ENCODE data around the gene SLX1B.
"Not testable (repeated sequence)": the region's sequence is repeated elsewhere in the genome, so short reads cannot be mapped to it uniquely, and the experiment has no call there.

SLX1B gene

GRCh38 chr16:29454269-29454668, at the start of gene SLX1B, which contains the start of gene BOLA2:
Gene SLX1B (plus strand): TSS chr16:29454533.
Gene BOLA2 (minus strand): TSS chr16:29454351. CDS start chr16:29454253, 98 bp downstream.
- not testable (repeated sequence) for DNase-seq (ENCODE audit: low read depth); H3K4me3 ChIP-seq (ENCODE audit: low read depth, low read length)

- H3K4me3 ChIP-seq (ENCODE audit: low read depth, low read length) = not testable (repeated sequence)
- peak; percentile 10 for DNase-seq (ENCODE audit: low read depth)
Measured at GRCh38 chr16:29405249-29405648, 49.1 kb upstream of the SLX1B start.

DNA sequence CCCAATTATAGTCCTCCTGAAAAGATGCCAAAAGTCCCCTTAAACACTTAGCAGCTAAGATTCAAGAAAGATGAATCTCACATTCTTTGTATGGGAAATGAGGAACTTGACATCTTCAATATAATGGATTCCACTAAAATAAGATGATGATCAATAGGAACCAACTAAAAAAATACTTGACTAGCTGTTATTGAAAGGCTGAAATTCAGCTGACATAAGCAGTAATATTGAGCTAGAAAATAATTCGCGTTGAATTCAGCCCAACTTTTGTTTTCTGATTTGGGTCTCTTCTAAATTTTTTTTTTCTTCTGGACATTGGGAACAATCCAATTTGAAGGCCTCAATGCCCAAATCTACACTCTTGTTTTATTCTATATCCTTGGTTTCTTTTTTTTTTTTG, 30.7 kb upstream of the SLX1B start:
- not testable (repeated sequence) for DNase-seq (ENCODE audit: low read depth)

GRCh38 chr16:29425390-29425789, 28.9 kb upstream of the SLX1B start:
- H3K4me3 ChIP-seq (ENCODE audit: low read depth, low read length); DNase-seq (ENCODE audit: low read depth): not testable (repeated sequence)

More for the DNA sequence above, 30.7 kb upstream of the SLX1B start:
- H3K4me3 ChIP-seq (ENCODE audit: low read depth, low read length) = not testable (repeated sequence)

DNA sequence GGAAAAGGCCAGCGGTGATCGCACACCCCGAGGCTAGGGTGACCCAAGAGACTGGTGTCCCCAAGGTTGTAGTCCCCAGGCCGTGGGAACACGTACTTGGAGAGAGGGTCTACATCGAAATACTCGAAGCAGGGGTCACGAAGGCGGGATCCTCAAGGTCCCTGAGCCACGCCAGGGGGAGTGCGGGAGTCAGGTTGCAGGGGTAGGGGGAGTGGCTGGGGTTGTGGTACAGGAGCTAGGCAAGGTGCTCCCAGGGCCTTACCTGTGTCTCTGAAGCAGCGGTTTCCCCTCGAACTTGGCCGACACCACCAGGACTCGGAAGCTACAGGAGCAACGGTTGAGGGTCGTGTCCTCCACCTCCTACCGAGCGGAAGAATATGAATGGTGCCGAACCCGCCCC, 579 bp upstream of the SLX1B start:
- not testable (repeated sequence) for DNase-seq (ENCODE audit: low read depth); H3K4me3 ChIP-seq (ENCODE audit: low read depth, low read length)

DNA sequence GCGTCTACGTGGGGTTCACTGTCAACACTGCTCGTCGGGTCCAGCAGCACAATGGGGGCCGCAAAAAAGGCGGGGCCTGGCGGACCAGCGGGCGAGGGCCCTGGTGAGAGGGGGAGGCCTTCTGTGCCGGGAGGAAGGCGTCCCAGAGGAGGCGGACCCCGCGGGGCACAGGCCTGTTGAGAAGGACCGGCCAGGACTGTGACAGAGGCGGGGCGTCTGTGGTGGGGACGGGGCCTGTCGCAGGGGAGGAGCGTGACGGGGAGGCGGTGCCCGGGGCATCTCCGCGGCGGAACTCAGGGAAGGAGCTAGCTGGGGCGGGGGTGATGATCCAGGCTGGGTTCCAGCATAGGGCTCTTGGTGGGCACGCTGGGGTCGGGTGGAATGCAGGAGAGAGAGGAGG, 495 bp downstream of the SLX1B start:
- not testable (repeated sequence) for H3K4me3 ChIP-seq (ENCODE audit: low read depth, low read length); DNase-seq (ENCODE audit: low read depth)

DNA sequence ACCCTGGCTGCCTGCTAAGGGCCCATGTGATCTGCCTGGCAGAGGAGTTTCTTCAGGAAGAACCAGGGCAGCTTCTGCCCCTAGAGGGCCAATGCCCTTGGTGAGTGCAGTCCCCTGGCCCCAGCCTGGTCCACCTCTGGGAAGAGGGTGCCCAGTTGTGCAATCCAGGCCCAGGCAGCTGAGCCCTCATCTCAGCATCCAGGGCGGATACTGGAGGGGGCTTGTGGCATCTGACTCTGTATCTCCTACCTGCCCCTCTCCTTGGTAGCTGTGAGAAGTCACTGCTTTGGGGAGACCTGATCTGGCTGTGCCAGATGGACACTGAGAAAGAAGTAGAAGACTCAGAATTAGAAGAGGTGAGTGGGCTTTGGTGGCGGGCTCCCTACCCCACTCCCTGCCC, 3.3 kb downstream of the SLX1B start:
- not testable (repeated sequence) for H3K4me3 ChIP-seq (ENCODE audit: low read depth, low read length); DNase-seq (ENCODE audit: low read depth)

- H3K4me3 ChIP-seq (ENCODE audit: low read depth, low read length); DNase-seq (ENCODE audit: low read depth): not testable (repeated sequence)
Measured at GRCh38 chr16:29459706-29460646, 5.6 kb downstream of the SLX1B start, which contains the start of gene SULT1A4. Gene SULT1A4 (plus strand): TSS chr16:29459913. CDS start chr16:29461386, 1,473 bp downstream.

- not testable (repeated sequence) for H3K4me3 ChIP-seq (ENCODE audit: low read depth, low read length); DNase-seq (ENCODE audit: low read depth)
Measured at GRCh38 chr16:29460647-29461030, 6.3 kb downstream of the SLX1B start.

DNA sequence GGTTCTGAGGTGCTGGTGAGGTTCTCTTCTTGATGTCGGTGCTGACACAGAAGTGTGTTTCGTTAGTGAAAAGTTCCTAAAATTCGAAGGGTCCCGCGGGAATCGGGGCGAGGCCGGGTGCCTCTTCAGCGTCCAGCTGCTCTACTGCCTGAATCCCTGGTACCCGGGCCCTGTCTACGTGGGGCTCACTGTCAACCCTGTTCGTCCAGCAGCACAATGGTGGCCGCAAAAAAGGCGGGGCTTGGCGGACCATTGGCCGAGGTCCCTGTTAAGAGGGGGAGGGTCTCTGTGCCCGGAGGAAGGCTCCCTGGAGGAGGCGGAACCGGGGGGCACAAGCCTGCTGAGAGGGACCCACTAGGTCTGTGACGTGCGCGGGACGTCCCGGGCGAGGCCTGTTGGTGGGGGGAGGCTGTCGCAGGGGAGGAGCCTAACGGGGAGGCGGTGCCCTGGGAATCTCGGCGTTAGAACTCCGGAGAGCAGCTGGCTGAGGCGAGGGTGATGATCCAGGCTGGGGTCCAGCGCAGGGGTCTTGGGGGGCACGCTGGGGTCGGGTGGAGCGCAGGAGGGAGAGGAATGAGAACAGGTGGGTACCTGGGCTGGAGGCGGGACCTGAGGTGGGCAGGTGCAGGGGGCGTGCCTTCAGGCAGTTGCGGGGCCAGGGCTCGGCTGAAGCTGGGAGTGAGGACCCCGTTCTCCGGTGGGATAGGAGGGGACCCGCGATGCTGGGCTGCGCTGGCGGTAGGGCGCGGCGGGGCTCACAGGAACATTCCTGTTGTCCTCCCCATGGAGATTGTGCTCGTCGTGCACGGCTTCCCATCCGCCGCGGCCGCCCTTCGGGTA, 11.9 kb downstream of the SLX1B start:
- not testable (repeated sequence) for DNase-seq (ENCODE audit: low read depth); H3K4me3 ChIP-seq (ENCODE audit: low read depth, low read length)

DNA sequence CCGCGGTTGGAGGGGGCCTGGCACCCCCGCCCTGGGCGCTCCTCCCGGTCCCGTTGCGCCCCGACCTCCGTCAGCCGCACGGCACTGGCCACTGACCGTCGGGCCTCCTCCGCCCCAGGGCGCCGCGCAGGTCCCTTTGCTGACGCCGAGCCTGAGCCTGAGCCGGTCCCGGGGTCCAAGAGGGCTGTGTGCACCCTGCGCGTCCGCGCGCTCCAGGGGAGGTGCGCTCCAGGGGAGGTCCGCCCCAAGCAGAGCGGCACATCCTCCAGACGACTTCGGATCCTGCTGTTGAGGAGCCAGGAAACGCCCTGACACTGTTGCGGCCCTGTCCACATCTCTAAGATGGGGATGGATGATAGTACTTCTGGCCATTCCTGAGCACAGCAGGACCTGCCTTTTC, 12.6 kb downstream of the SLX1B start:
- not testable (repeated sequence) for DNase-seq (ENCODE audit: low read depth); H3K4me3 ChIP-seq (ENCODE audit: low read depth, low read length)

DNA sequence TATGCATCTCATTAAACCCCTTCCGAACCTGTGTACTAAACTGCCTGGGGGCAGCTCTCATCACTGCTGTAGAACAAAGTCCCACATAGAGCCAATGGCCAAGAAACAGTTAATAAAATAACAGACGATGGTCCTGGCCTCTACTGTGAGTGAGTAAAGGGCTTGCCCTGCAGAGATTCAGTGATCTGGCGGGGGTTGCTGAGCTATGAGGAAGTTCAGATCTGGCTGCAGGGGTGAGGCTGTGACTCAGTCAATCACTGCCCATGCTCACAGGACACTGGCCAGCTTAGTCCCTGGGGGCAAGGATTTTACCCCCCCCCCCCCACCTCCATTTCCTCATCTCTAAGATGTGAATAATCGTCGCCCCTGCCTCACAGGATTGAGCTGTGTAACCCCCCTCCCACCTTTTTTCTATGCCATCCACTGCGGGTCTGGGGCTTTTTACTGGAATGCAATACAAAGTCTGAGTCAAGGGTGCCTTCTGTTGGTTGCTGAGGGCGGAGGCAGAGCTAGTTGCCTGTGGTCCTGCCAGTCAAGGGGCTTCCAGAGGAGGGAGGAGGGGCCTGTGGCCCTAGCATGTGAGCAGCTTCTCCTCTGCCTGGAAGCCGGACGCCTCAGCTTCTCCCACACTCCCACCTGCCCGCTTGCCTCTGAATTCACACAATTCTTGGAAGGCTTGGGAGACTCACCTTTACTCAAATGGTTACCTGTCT, 13.5 kb downstream of the SLX1B start:
- not testable (repeated sequence) for DNase-seq (ENCODE audit: low read depth); H3K4me3 ChIP-seq (ENCODE audit: low read depth, low read length)

DNA sequence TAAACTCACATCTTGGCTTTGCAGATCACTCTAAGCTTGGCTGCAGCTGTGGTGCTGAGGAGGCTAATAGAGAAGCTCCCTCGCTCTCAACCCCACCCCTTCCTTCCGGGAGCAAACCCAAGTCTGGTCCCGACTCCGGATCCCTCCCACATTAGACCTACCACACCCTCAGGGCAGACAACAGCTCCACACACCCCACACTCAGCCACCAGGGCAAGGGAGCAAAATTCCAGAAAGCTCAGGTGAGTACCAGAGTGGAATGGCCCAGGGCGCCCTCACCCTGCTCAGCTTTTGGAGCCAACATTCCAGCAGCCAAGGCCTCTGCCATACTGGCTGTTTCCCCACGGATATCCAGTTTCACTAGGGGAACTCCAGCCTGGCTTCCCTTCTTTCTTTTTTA, 15.3 kb downstream of the SLX1B start:
- H3K4me3 ChIP-seq (ENCODE audit: low read depth, low read length); DNase-seq (ENCODE audit: low read depth): not testable (repeated sequence)

DNA sequence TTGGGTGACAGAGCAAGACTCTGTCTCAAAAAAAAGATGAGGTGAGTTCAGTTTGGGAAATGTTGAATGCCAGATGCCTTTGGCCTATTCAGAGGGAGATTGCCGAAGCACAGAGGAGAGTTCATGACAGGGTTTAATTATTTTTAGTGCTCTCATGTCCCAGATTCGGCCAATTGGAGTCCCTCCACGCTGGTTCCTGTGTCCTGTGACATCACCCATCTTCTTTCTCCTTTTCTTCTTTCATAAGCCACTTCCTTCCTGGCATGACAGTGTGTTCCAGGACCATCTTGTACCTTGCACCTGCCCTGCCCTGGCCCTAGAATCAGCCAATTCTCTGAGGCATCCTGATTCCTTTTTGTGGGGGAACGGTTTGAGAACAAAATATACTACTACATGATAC, 17.7 kb downstream of the SLX1B start:
- not testable (repeated sequence) for H3K4me3 ChIP-seq (ENCODE audit: low read depth, low read length); DNase-seq (ENCODE audit: low read depth)

DNA sequence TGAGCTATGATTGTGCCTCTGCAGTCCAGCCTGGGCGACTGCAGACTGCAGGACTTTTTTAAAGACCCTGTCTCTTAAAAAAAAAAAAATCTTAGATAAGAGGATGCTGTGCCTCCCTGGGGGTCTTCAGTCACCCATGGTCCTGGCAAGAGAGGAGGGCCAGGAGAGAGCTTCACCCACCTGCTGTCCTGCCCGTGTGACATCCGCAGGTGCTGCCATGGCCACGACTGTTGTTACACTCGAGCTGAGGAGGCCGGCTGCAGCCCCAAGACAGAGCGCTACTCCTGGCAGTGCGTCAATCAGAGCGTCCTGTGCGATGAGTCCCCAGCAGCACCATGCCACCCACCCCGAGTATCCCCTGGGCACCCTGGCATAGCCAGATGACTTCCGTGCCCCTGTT, 27.9 kb downstream of the SLX1B start:
- DNase-seq (ENCODE audit: low read depth); H3K4me3 ChIP-seq (ENCODE audit: low read depth, low read length): not testable (repeated sequence)

DNA sequence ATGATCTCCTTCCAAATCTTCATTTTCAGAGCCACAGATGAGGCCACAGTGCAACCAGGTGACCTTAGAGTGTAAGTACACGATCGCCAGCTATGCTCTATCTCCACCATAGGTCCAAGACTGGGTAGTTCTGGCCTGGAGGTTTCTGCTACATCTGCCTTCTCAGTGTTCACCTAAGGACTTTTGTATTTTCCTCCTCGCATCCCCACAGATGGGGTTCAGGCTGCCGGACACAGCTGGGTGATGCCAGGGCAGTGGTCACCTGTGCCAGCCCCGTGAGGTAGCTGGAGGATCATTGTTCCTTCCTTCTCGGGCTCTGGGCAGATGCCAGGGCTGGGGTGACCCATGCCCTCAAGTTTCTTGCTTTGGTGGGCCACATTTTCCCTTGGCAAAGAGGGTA, 52.0 kb downstream of the SLX1B start, which contains the start of gene NPIPB12:
NPIPB12 (minus strand) TSS at position 101 of the 400 bp plus-strand sequence.
- H3K4me3 ChIP-seq (ENCODE audit: low read depth, low read length); DNase-seq (ENCODE audit: low read depth): not testable (repeated sequence)

Data from skeletal muscle cell (primary cell).